Tibial nerve (tissue), 4 donors: ENCODE measurements around the gene SH3RF2. TPM values are rescaled to one million over a fixed set of nuclear protein-coding genes. Genes with fewer than 3 reads are reported as not detected.

Experiments used
- DNase-seq, 2 donors: peaks; one replicate each; pipeline ENCODE4 v3.0.0-alpha.2; 2019; ENCODE audit warnings: low spot score in 2 of 2
- H3K27ac ChIP-seq, 4 donors: fragments of 200-600 bp; sonication (generic) in 3 of 4; one replicate each; pipeline ENCODE4 v1.5.1; 2017 to 2019; ENCODE audit warnings: mild to moderate bottlenecking in 1 of 4
- H3K27me3 ChIP-seq, 2 donors: fragments of 200-600 bp; sonication (generic) in 1 of 2; one replicate each; pipeline versions ENCODE4 v1.5.1 to v1.6.0; 2017 to 2019
- H3K36me3 ChIP-seq, 3 donors: fragments of 200-600 bp; sonication (generic); one replicate each; pipeline ENCODE4 v1.5.1; 2018 to 2019
- H3K4me1 ChIP-seq, 4 donors: fragments of 200-600 bp; sonication (generic) in 3 of 4; one replicate each; pipeline ENCODE4 v1.5.1; 2017 to 2019
- H3K4me3 ChIP-seq, 4 donors: fragments of 200-600 bp; sonication (generic) in 3 of 4; one replicate each; pipeline ENCODE4 v1.5.1; 2017 to 2019; ENCODE audit warnings: mild to moderate bottlenecking in 1 of 4, moderate library complexity in 1 of 4
- H3K9me3 ChIP-seq, 4 donors: fragments of 200-600 bp; sonication (generic) in 3 of 4; one replicate each; pipeline ENCODE4 v1.5.1; 2017 to 2019
- EP300 ChIP-seq, 2 donors: sonication (generic); formaldehyde crosslinking; IDR thresholded peaks; one replicate each; pipeline ENCODE4 v1.6.1; 2017; ENCODE audit warnings: antibody characterized with exemption in 2 of 2, mild to moderate bottlenecking in 1 of 2
- POLR2A ChIP-seq, 2 donors: fragments of 450-650 bp; IDR thresholded peaks; one replicate each; pipeline ENCODE4 v1.6.1; 2017; ENCODE audit warnings: antibody characterized with exemption in 2 of 2, mild to moderate bottlenecking in 2 of 2, moderate library complexity in 2 of 2
- WGBS, 2 donors: methylation state at CpG; one replicate each; pipeline ENCODE4 v1.1.5; 2018; 5-methylcytosine and 5-hydroxymethylcytosine counted together
- total RNA-seq, 4 donors: library from RNA; depleted of rRNA; stranded (reverse); fragments of >200 nt; gene quantifications; one replicate each; pipeline ENCODE4 v1.1.0, GENCODE V29; 2016
- TF ChIP-seq, protein P1 (sequence below), 5 experiments: fragments of 200-600 bp in 3 of 5; fragments of 450-650 bp in 2 of 5; sonication (generic) in 3 of 5; IDR thresholded peaks; one replicate each; pipeline ENCODE4 v1.5.1; 2016 to 2019; ENCODE audit warnings: antibody characterized with exemption in 5 of 5, mild to moderate bottlenecking in 3 of 5, moderate library complexity in 2 of 5

The SH3RF2 gene
- total RNA-seq, 4 donors from 2014 or later = 1.0 to 5.1 (median 2.0) TPM

DNA sequence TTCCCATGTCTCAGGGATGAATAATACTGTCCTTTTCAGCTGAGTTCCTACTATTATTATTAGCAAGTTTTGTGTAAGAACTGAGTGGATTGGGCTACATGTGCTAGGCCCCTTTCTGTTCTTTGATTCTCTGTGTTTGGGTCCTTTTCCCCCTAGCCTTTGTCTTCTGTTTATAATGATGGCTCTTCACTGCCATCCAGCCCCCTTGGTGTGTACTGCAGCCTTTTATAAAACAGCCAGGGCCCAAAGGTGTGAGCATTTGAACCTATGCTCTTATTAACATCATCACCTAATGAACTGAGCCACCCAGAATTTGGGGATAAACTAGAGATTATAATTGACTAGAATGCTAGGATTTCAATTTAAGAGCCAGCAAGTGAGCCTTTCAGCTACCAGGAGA lies 116.4 kb downstream of the SH3RF2 start:
- no peak overlapping the region for H3K27ac ChIP-seq
- no peak for DNase-seq
- H3K4me1 ChIP-seq = no peaks in the 10 kb centered on the region
- no peaks in the 10 kb centered on the region for H3K36me3 ChIP-seq
- no peak overlapping the region for H3K4me3 ChIP-seq
- H3K27me3 ChIP-seq = no peaks in the 10 kb centered on the region
- no peaks in the 10 kb centered on the region for H3K9me3 ChIP-seq
- no peak for TF ChIP-seq POLR2A (IDR thresholded peaks at IDR 0.05)
- TF ChIP-seq, protein P1, sequence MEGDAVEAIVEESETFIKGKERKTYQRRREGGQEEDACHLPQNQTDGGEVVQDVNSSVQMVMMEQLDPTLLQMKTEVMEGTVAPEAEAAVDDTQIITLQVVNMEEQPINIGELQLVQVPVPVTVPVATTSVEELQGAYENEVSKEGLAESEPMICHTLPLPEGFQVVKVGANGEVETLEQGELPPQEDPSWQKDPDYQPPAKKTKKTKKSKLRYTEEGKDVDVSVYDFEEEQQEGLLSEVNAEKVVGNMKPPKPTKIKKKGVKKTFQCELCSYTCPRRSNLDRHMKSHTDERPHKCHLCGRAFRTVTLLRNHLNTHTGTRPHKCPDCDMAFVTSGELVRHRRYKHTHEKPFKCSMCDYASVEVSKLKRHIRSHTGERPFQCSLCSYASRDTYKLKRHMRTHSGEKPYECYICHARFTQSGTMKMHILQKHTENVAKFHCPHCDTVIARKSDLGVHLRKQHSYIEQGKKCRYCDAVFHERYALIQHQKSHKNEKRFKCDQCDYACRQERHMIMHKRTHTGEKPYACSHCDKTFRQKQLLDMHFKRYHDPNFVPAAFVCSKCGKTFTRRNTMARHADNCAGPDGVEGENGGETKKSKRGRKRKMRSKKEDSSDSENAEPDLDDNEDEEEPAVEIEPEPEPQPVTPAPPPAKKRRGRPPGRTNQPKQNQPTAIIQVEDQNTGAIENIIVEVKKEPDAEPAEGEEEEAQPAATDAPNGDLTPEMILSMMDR (IDR thresholded peaks at IDR 0.05) = no peak
- no peak for TF ChIP-seq EP300 (IDR thresholded peaks at IDR 0.05)

DNA sequence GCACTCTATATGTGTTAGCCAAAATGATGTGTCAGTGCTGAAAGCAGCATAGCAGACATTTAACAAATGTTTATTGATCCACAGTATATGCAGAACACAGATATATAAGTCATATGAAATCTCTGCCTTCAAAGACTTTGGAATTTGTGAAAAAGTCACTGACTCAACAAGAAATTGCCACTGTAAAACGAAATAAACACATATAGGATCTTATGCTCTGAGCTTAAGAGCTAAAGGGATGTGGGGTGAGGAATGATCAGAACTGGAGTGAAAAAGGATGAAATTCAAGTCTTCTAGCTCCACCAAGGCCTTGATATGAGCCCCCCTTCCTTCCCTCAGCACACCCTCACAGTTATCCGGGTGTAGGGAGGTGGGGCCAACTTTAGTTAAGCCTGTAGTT lies 119.1 kb downstream of the SH3RF2 start:
- WGBS, 2 donors = 69 to 71% methylated on average over 2 of the region's 2 CpGs
- TF ChIP-seq POLR2A (IDR thresholded peaks at IDR 0.05) (no peak), EP300 (IDR thresholded peaks at IDR 0.05) (no peak)
- TF ChIP-seq, protein P1 (IDR thresholded peaks at IDR 0.05) = no peak

DNA sequence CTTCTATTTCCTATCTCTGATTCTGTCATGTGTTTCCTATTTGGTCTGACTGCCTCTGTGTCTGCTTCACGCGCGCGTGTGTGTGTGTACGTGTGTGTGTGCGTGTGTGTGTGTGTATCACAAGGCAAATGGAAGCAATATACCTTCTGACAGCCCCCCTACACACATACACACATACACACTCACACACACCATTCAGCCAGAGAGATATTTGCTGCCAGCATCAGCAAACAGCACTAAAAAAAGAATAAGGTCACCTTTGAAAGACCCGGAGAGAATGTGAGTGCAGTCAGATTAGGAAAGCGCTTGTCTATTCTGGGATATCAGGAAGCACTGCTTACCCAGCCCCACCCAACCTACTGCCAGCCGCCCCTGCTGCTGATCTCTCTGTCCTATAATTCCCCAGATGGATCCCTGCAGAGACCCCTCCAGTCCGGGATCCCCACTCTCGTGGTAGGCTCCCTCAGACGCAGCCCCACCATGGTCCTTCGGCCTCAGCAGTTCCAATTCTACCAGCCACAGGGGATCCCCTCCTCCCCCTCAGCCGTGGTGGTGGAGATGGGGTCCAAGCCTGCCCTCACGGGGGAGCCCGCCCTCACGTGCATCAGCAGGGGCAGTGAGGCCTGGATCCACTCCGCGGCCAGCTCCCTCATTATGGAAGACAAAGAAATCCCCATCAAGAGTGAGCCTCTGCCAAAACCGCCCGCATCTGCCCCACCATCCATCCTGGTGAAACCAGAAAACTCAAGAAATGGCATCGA lies 123.3 kb downstream of the SH3RF2 start:
- H3K27ac ChIP-seq = no peak overlapping the region
- WGBS, 2 donors = 72 to 75% methylated on average over 22 of the region's 22 CpGs
- H3K4me1 ChIP-seq = no peaks in the 10 kb centered on the region
- H3K4me3 ChIP-seq = no peak overlapping the region
- DNase-seq = no peak
- no peaks in the 10 kb centered on the region for H3K27me3 ChIP-seq
- TF ChIP-seq, protein P1 (IDR thresholded peaks at IDR 0.05) = no peak
- TF ChIP-seq POLR2A (IDR thresholded peaks at IDR 0.05) (no peak), EP300 (IDR thresholded peaks at IDR 0.05) (no peak)
- H3K36me3 ChIP-seq = no peaks in the 10 kb centered on the region
- no peaks in the 10 kb centered on the region for H3K9me3 ChIP-seq

More for the DNA sequence above, 119.1 kb downstream of the SH3RF2 start:
- DNase-seq = no peak
- Histone ChIP-seq H3K4me1 (no peaks in the 10 kb centered on the region), H3K4me3 (no peak overlapping the region), H3K27me3 (no peaks in the 10 kb centered on the region), H3K9me3 (no peaks in the 10 kb centered on the region), H3K36me3 (no peaks in the 10 kb centered on the region), H3K27ac (no peak overlapping the region)

DNA sequence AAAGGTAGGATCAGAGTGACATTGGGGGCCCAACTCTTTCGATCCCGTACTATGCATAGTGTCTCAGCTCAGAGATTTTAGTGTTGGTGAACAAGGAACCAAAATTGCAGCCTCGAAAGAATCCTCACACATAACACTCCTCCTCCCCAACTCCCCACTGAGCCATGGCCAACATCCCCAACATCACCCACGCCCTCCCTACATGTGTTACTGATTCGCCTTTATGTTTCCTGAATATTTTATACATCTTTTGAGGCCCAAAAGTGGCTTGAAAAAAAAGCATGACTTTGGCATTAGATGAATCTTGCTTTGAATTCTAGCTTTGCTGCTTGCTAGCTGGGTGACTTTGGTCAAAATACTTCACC lies 123.8 kb downstream of the SH3RF2 start:
- Histone ChIP-seq H3K4me3 (no peak overlapping the region), H3K36me3 (no peaks in the 10 kb centered on the region), H3K27ac (no peak overlapping the region), H3K9me3 (no peaks in the 10 kb centered on the region), H3K27me3 (no peaks in the 10 kb centered on the region), H3K4me1 (no peaks in the 10 kb centered on the region)
- 90 to 92% methylated on average over 5 of the region's 5 CpGs for WGBS, 2 donors
- no peak for TF ChIP-seq POLR2A (IDR thresholded peaks at IDR 0.05)
- no peak for DNase-seq

DNA sequence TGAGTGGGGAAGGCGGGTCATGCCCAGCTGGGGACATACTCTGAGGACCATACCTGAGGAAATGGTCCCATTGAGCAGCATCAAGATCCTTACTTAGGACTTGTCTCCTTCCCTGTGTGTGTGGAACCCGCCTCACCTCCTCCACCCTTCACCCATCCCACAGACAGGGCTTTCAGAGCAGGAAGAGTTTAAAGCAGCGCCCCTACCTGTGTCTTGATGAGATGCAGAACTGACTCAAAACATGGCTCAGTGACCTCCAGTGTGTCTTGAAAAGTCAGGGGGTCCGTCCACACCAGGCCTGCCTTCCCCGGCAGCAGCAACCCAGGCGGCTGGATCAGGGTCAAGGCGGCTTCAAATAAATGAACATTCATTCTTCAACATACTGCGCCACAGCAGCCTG lies 130.6 kb downstream of the SH3RF2 start:
- TF ChIP-seq, protein P1 (IDR thresholded peaks at IDR 0.05) = no peak
- TF ChIP-seq EP300 (IDR thresholded peaks at IDR 0.05) (no peak), POLR2A (IDR thresholded peaks at IDR 0.05) (no peak)
- H3K4me1 ChIP-seq = no peaks in the 10 kb centered on the region
- no peaks in the 10 kb centered on the region for H3K9me3 ChIP-seq
- WGBS, 2 donors = 90 to 91% methylated on average over 8 of the region's 8 CpGs
- no peak overlapping the region for H3K4me3 ChIP-seq
- H3K36me3 ChIP-seq = no peaks in the 10 kb centered on the region
- no peaks in the 10 kb centered on the region for H3K27me3 ChIP-seq
- DNase-seq = no peak
- H3K27ac ChIP-seq = no peak overlapping the region
